Mesendoderm (in vitro differentiated cells): Measurements from ENCODE around the gene PARG.
"Not testable (repeated sequence)": the region's sequence is repeated elsewhere in the genome, so short reads cannot be mapped to it uniquely, and the experiment has no call there.

ENCODE experiments used
- DNase-seq: peaks from one replicate; pipeline ENCODE4 v3.0.0; 2013
- H2AK5ac ChIP-seq: 2 replicates; pipeline ENCODE4 v1.6.1; 2013; ENCODE audit warnings: low read length, inconsistent platforms
- H2BK120ac ChIP-seq: 2 replicates; pipeline ENCODE4 v1.6.1; 2013; ENCODE audit warnings: low read depth, mild to moderate bottlenecking, low read length, moderate library complexity, mixed read lengths
- H2BK15ac ChIP-seq: replicated peaks from 2 replicates; pipeline ENCODE4 v1.6.1; 2013; ENCODE audit warnings: low read depth, mild to moderate bottlenecking, moderate library complexity
- H2BK5ac ChIP-seq: 2 replicates; pipeline ENCODE4 v1.6.1; 2013; ENCODE audit warnings: low read length, inconsistent platforms
- H3K18ac ChIP-seq: 2 replicates; pipeline ENCODE4 v1.6.1; 2013; ENCODE audit warnings: mild to moderate bottlenecking, low read length, mixed read lengths
- H3K23ac ChIP-seq: one replicate; pipeline ENCODE4 v1.6.1; 2013; ENCODE audit warnings: low read length
- H3K27ac ChIP-seq: 2 replicates; pipeline ENCODE4 v1.5.1; 2013; ENCODE audit warnings: low read depth, mild to moderate bottlenecking, inconsistent platforms, low read length, moderate library complexity
- H3K27me3 ChIP-seq: 2 replicates; pipeline ENCODE4 v1.6.1; 2013; ENCODE audit warnings: low read length, control low read depth, mild to moderate bottlenecking, inconsistent platforms; ENCODE audit not compliant: insufficient read depth, poor library complexity
- H3K36me3 ChIP-seq: 2 replicates; pipeline ENCODE4 v1.6.1; 2013; ENCODE audit warnings: low read length, inconsistent platforms; ENCODE audit not compliant: control insufficient read depth, insufficient read depth
- H3K4ac ChIP-seq: one replicate; pipeline ENCODE4 v1.6.1; 2013; ENCODE audit warnings: low read depth, mild to moderate bottlenecking, low read length, moderate library complexity
- H3K4me1 ChIP-seq: 2 replicates; pipeline ENCODE4 v1.6.1; 2013; ENCODE audit warnings: low read depth, low read length, inconsistent platforms; ENCODE audit not compliant: control insufficient read depth
- H3K4me2 ChIP-seq: 2 replicates; pipeline ENCODE4 v1.6.1; 2013; ENCODE audit warnings: low read length
- H3K4me3 ChIP-seq: 2 replicates; pipeline ENCODE4 v1.5.1; 2013; ENCODE audit warnings: mild to moderate bottlenecking, low read length
- H3K56ac ChIP-seq: one replicate; pipeline ENCODE4 v1.6.1; 2013; ENCODE audit warnings: low read length
- H3K79me1 ChIP-seq: 2 replicates; pipeline ENCODE4 v1.6.1; 2013; ENCODE audit warnings: low read length, inconsistent platforms
- H3K79me2 ChIP-seq: 2 replicates; pipeline ENCODE4 v1.6.1; 2013; ENCODE audit warnings: mild to moderate bottlenecking, low read length; ENCODE audit not compliant: control insufficient read depth, insufficient read depth
- H3K9ac ChIP-seq: 2 replicates; pipeline ENCODE4 v1.6.1; 2013; ENCODE audit warnings: low read length, inconsistent platforms
- H4K5ac ChIP-seq: one replicate; pipeline ENCODE4 v1.6.1; 2013; ENCODE audit warnings: low read length
- H4K8ac ChIP-seq: one replicate; pipeline ENCODE4 v1.6.1; 2013; ENCODE audit warnings: low read depth, mild to moderate bottlenecking, control low read depth, low read length, moderate library complexity
- WGBS: extraction: QIAGEN DNeasy Blood & Tissue Kit; methylation state at CpG from one replicate; pipeline ENCODE4 v1.1.7; 2013; ENCODE audit warnings: low lambda C conversion rate, missing lambda C conversion rate; ENCODE audit not compliant: insufficient coverage; ENCODE audit errors: extremely low coverage; 5-methylcytosine and 5-hydroxymethylcytosine counted together

PARG gene

GRCh38 chr10:49871462-49871861, 70.4 kb downstream of the PARG start:
- H3K36me3 ChIP-seq, H3K9ac ChIP-seq, H2AK5ac ChIP-seq, H4K5ac ChIP-seq, H3K79me2 ChIP-seq, H3K18ac ChIP-seq, DNase-seq, H2BK5ac ChIP-seq, H2BK15ac ChIP-seq, H3K4me1 ChIP-seq, H3K4ac ChIP-seq, H4K8ac ChIP-seq, H2BK120ac ChIP-seq, H3K79me1 ChIP-seq, H3K27ac ChIP-seq, H3K23ac ChIP-seq, H3K4me2 ChIP-seq, H3K27me3 ChIP-seq, H3K4me3 ChIP-seq, H3K56ac ChIP-seq: not testable (repeated sequence)
- WGBS = no CpG with 5 or more reads among the region's 3 CpGs

- H3K18ac ChIP-seq, DNase-seq, H2BK15ac ChIP-seq, H3K56ac ChIP-seq, H3K79me2 ChIP-seq, H3K23ac ChIP-seq, H3K79me1 ChIP-seq, H3K9ac ChIP-seq, H3K27me3 ChIP-seq, H3K36me3 ChIP-seq, H3K4ac ChIP-seq, H2BK5ac ChIP-seq, H3K4me3 ChIP-seq, H4K5ac ChIP-seq, H2AK5ac ChIP-seq, H3K4me2 ChIP-seq, H4K8ac ChIP-seq, H3K27ac ChIP-seq, H3K4me1 ChIP-seq, H2BK120ac ChIP-seq: not testable (repeated sequence)
- no CpG with 5 or more reads among the region's 5 CpGs for WGBS
Measured at GRCh38 chr10:49859933-49860332, 81.9 kb downstream of the PARG start.

GRCh38 chr10:49858697-49859382, 83.0 kb downstream of the PARG start:
- H3K27me3 ChIP-seq, H3K79me1 ChIP-seq, H3K9ac ChIP-seq, H3K56ac ChIP-seq, H4K5ac ChIP-seq, H3K4ac ChIP-seq, H3K4me3 ChIP-seq, H2BK120ac ChIP-seq, H3K18ac ChIP-seq, H3K79me2 ChIP-seq, H2BK5ac ChIP-seq, H3K23ac ChIP-seq, H2BK15ac ChIP-seq, DNase-seq, H2AK5ac ChIP-seq, H3K36me3 ChIP-seq, H3K4me1 ChIP-seq, H3K27ac ChIP-seq, H4K8ac ChIP-seq, H3K4me2 ChIP-seq: not testable (repeated sequence)
- WGBS = no CpG with 5 or more reads among the region's 1 CpG

- H3K79me1 ChIP-seq, H3K79me2 ChIP-seq, H3K23ac ChIP-seq, H2BK15ac ChIP-seq, H4K5ac ChIP-seq, H3K36me3 ChIP-seq, H2BK120ac ChIP-seq, DNase-seq, H2AK5ac ChIP-seq, H3K4me3 ChIP-seq, H2BK5ac ChIP-seq, H3K27ac ChIP-seq, H3K4me2 ChIP-seq, H4K8ac ChIP-seq, H3K27me3 ChIP-seq, H3K4ac ChIP-seq, H3K4me1 ChIP-seq, H3K18ac ChIP-seq, H3K9ac ChIP-seq, H3K56ac ChIP-seq: not testable (repeated sequence)
- no CpG with 5 or more reads among the region's 4 CpGs for WGBS
Measured at GRCh38 chr10:49849520-49849919, 92.3 kb downstream of the PARG start.

- Histone ChIP-seq H3K4me3 (no peak overlapping the region), H3K18ac (no peak overlapping the region), H3K4me2 (no peak overlapping the region), H3K23ac (no peak overlapping the region), H2BK120ac (no peak overlapping the region), H2BK5ac (no peak overlapping the region), H3K4ac (no peak overlapping the region), H2AK5ac (no peak overlapping the region), H3K56ac (no peak overlapping the region), H3K27me3 (no peaks in the 10 kb centered on the region), H3K79me2 (no peaks in the 10 kb centered on the region), H4K8ac (no peak overlapping the region), H3K9ac (no peak overlapping the region), H3K27ac (no peak overlapping the region), H4K5ac (no peak overlapping the region), H2BK15ac (no peak overlapping the region), H3K79me1 (no peaks in the 10 kb centered on the region), H3K36me3 (peaks cover 1% of the 10 kb centered on the region), H3K4me1 (no peaks in the 10 kb centered on the region)
- WGBS = no CpG with 5 or more reads among the region's 7 CpGs
- no peak for DNase-seq
Measured at GRCh38 chr10:49844775-49845595, 96.8 kb downstream of the PARG start.

GRCh38 chr10:49842333-49842628, 99.5 kb downstream of the PARG start:
- H3K56ac ChIP-seq, H3K23ac ChIP-seq, H3K4me3 ChIP-seq, H2BK120ac ChIP-seq, H4K8ac ChIP-seq, H3K4ac ChIP-seq, H2BK5ac ChIP-seq, H3K36me3 ChIP-seq, H3K27ac ChIP-seq, H3K4me1 ChIP-seq, H4K5ac ChIP-seq, H3K18ac ChIP-seq, DNase-seq, H2BK15ac ChIP-seq, H3K4me2 ChIP-seq, H3K79me2 ChIP-seq, H3K27me3 ChIP-seq, H3K9ac ChIP-seq, H3K79me1 ChIP-seq, H2AK5ac ChIP-seq: not testable (repeated sequence)
